Activated CD4-positive, alpha-beta memory T cell treated with anti-CD3 and anti-CD28 coated beads, Interleukin-2, amount 10 ng/mL, durations not matched to agents 7 days and 5 days (primary cell): ENCODE results near the gene EDAR. TPM values are rescaled to one million over a fixed set of nuclear protein-coding genes. Genes with fewer than 3 reads are reported as not detected.

Experiments used
- CTCF ChIA-PET: fragments of 350-600 bp; sonication (Branson Sonifier 250); formaldehyde crosslinking; loops from one replicate; lab custom pipeline; 2021; ENCODE audit warnings: antibody characterized with exemption, inconsistent platforms; lab: Charles Lee
- POLR2A ChIA-PET: fragments of 350-600 bp; sonication (Branson Sonifier 250); formaldehyde crosslinking; loops from one replicate; lab custom pipeline; 2021; ENCODE audit warnings: antibody characterized with exemption; lab: Charles Lee
- DNase-seq: peaks from one replicate; pipeline ENCODE4 v3.0.0-alpha.2; 2020
- H3K27ac Mint-ChIP-seq: one replicate; pipeline ENCODE4 v1.8.0; 2021; ENCODE audit warnings: mild to moderate bottlenecking, mixed read lengths
- H3K27me3 Mint-ChIP-seq: one replicate; pipeline ENCODE4 v1.8.0; 2021; ENCODE audit warnings: mixed read lengths
- H3K36me3 Mint-ChIP-seq: one replicate; pipeline ENCODE4 v1.8.0; 2021; ENCODE audit warnings: low read depth, mixed read lengths
- H3K4me1 Mint-ChIP-seq: one replicate; pipeline ENCODE4 v1.8.0; 2021; ENCODE audit warnings: mixed read lengths
- H3K4me3 Mint-ChIP-seq: one replicate; pipeline ENCODE4 v1.8.0; 2021; ENCODE audit warnings: mild to moderate bottlenecking, mixed read lengths
- H3K9me3 Mint-ChIP-seq: one replicate; pipeline ENCODE4 v1.8.0; 2021; ENCODE audit warnings: mixed read lengths
- total RNA-seq, 2 experiments: library from RNA; stranded (reverse); gene quantifications; one replicate each; pipeline ENCODE4 v1.2.3, GENCODE V29; 2021

EDAR gene
- total RNA-seq, 2 experiments from 2014 or later, result not detected

DNA sequence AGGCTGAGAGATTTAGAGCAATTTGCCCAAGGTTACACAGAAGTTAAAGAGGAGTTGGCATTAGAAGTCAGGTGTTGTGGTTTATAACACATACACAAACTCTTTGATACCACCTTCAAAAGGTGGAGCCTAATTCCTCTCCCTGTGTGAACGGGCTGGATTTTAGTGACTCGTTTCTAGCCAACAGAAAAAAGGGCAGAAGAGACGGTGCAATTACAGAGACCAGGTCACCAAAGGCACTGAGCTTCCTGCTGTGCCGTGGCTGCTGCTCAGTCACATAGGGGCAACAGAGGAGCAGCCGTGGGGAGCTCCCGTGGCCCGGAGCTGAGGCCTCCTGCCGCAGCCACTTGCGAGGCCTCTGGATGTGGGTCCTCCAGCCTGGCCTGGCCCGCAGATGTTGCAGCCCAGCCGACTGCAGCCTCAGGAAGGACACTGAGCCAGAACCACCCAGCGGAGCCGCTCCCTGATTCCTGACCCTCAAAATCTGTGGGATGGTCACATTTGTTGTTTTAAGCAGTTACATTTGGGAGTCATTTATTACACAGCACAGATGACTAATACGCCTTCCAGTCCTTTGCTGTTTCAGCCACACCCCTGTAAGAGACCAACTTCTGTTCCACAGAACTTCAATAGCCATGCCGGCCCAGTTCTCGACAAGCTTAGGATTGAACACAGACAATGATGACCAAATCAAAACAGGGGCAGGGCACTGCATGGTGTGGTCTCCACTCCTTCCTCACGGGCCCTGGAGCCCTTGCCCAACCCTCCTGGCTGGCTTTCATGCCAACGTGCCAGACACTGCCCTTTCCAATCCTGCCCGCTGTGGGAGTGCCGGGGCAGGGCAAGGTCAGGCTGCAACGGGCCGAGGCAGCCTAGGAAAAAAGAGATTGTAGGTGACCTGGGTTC, 17.1 kb downstream of the EDAR start:
- no peaks in the 10 kb centered on the region for H3K27me3 Mint-ChIP-seq
- CTCF ChIA-PET, result no interaction called here

DNA sequence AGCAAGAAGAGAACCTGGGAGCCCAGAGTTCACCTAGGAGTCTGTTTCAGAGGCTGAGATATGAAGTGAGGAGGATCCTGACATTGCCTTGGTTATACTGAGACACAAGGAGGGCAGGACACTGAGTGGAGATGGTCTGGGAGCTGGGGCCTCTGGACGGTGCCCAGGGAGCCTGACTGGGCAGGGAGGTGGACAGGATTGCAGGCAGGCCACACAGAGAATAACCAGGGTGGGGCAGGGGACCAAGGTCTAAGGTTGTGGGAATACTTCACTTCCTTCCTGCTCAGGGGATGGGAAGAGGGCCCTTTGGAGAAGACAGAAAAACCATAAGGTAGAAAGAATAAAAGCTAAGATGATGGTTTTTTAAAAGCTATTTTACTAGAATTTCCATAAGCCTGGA, 18.7 kb downstream of the EDAR start:
- DNase-seq, result no peak
- ChIA-PET CTCF (no interaction called here), POLR2A (no interaction called here)
- Mint-ChIP-seq H3K9me3 (no peaks in the 10 kb centered on the region), H3K4me1 (peaks cover 2% of the 10 kb centered on the region), H3K27ac (no peak overlapping the region), H3K27me3 (no peaks in the 10 kb centered on the region), H3K4me3 (no peak overlapping the region), H3K36me3 (no peaks in the 10 kb centered on the region)

More for the DNA sequence above, 17.1 kb downstream of the EDAR start:
- Mint-ChIP-seq H3K36me3 (no peaks in the 10 kb centered on the region), H3K4me1 (no peaks in the 10 kb centered on the region), H3K4me3 (no peak overlapping the region), H3K27ac (no peak overlapping the region), H3K9me3 (no peaks in the 10 kb centered on the region)
- DNase-seq, result no peak
- POLR2A ChIA-PET, result no interaction called here

- no peaks in the 10 kb centered on the region for H3K36me3 Mint-ChIP-seq
- no peak overlapping the region for H3K27ac Mint-ChIP-seq
- no peaks in the 10 kb centered on the region for H3K9me3 Mint-ChIP-seq
- ChIA-PET POLR2A (no interaction called here), CTCF (interaction anchor here (1.4 kb wide), 1 partner anchor 40 kb away, joined by 3 read pairs; no protein-coding TSS in a partner anchor)
- no peak overlapping the region for H3K4me3 Mint-ChIP-seq
- no peaks in the 10 kb centered on the region for H3K27me3 Mint-ChIP-seq
- H3K4me1 Mint-ChIP-seq, result peaks cover 2% of the 10 kb centered on the region
- DNase-seq, result no peak
These were observed 19.2 kb downstream of the EDAR start for GRCh38 chr2:108969856-108970255.

- H3K36me3 Mint-ChIP-seq, result no peaks in the 10 kb centered on the region
- no peak overlapping the region for H3K27ac Mint-ChIP-seq
- no peak overlapping the region for H3K4me3 Mint-ChIP-seq
- H3K9me3 Mint-ChIP-seq, result no peaks in the 10 kb centered on the region
- peaks cover 2% of the 10 kb centered on the region for H3K4me1 Mint-ChIP-seq
- ChIA-PET POLR2A (no interaction called here), CTCF (interaction anchor here (0.9 to 1.4 kb wide), 3 partner anchors 21 to 40 kb away, joined by 3 to 5 read pairs (median 4); no protein-coding TSS in a partner anchor)
- no peak for DNase-seq
- no peaks in the 10 kb centered on the region for H3K27me3 Mint-ChIP-seq
These were observed 20.4 kb downstream of the EDAR start for GRCh38 chr2:108968619-108969018.

DNA sequence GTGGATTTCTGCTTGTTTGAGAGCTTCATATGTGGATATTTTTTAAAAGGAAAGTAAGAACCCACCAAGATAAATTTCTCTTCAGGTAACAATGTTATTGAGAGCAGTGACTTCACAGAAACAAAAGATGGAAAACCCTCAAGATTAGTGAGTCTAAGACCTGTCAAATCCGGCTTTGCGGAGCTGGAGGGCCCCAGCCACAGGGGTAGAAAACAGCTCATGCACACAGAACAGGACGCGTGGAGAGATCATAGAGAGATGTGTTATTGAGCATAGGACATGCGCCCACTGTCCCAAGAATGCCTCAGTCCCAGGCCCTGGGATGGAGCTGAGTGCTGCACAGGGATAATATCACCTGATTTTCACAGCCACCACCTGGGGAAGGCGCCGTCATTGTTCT, 21.3 kb downstream of the EDAR start:
- H3K27ac Mint-ChIP-seq, result no peak overlapping the region
- H3K36me3 Mint-ChIP-seq, result no peaks in the 10 kb centered on the region
- peaks cover 2% of the 10 kb centered on the region for H3K4me1 Mint-ChIP-seq
- ChIA-PET POLR2A (no interaction called here), CTCF (interaction anchor here (0.9 kb wide), 1 partner anchor 39 kb away, joined by 4 read pairs; no protein-coding TSS in a partner anchor)
- H3K4me3 Mint-ChIP-seq, result no peak overlapping the region
- no peak for DNase-seq
- no peaks in the 10 kb centered on the region for H3K27me3 Mint-ChIP-seq
- H3K9me3 Mint-ChIP-seq, result no peaks in the 10 kb centered on the region

GRCh38 chr2:108965540-108966289, 23.3 kb downstream of the EDAR start:
- Mint-ChIP-seq H3K4me1 (peaks cover 2% of the 10 kb centered on the region), H3K4me3 (no peak overlapping the region), H3K27ac (no peak overlapping the region), H3K9me3 (no peaks in the 10 kb centered on the region), H3K27me3 (no peaks in the 10 kb centered on the region), H3K36me3 (no peaks in the 10 kb centered on the region)
- DNase-seq, result no peak
- ChIA-PET POLR2A (no interaction called here), CTCF (interaction anchor here (0.6 kb wide), 1 partner anchor 201 kb away, joined by 3 read pairs; no protein-coding TSS in a partner anchor)

- Mint-ChIP-seq H3K4me1 (peaks cover 2% of the 10 kb centered on the region), H3K9me3 (no peaks in the 10 kb centered on the region), H3K27ac (no peak overlapping the region), H3K4me3 (no peak overlapping the region), H3K36me3 (no peaks in the 10 kb centered on the region), H3K27me3 (no peaks in the 10 kb centered on the region)
- ChIA-PET CTCF (no interaction called here), POLR2A (no interaction called here)
- DNase-seq, result no peak
These were observed 26.0 kb downstream of the EDAR start for GRCh38 chr2:108963057-108963456.

- ChIA-PET POLR2A (no interaction called here), CTCF (no interaction called here)
- no peaks in the 10 kb centered on the region for H3K36me3 Mint-ChIP-seq
- H3K27me3 Mint-ChIP-seq, result no peaks in the 10 kb centered on the region
- H3K27ac Mint-ChIP-seq, result no peak overlapping the region
- peaks cover 2% of the 10 kb centered on the region for H3K4me1 Mint-ChIP-seq
- no peak for DNase-seq
- H3K4me3 Mint-ChIP-seq, result no peak overlapping the region
- no peaks in the 10 kb centered on the region for H3K9me3 Mint-ChIP-seq
These were observed 27.2 kb downstream of the EDAR start for GRCh38 chr2:108961796-108962195.

DNA sequence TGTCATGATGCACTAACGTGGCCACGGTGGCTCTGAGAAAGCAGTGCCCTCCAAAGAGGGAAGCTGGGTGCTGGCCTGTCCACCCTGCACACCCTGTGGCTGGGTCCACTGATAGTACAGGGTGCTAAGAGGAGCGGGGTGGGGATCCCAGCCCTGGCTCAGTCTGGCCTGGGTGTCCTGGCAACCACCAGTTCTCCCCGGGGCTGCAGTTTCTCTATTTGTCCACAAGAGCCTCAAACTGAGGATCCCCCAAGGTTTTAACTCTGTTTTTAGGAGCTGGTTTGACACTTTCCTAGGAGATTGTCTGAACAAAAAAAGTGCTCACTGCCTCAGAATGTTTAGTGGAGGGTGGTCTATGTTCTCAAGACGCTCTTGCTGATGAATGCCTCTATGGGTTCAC, 29.0 kb downstream of the EDAR start:
- ChIA-PET CTCF (no interaction called here), POLR2A (no interaction called here)
- no peaks in the 10 kb centered on the region for H3K27me3 Mint-ChIP-seq
- DNase-seq, result no peak
- H3K4me1 Mint-ChIP-seq, result no peaks in the 10 kb centered on the region
- H3K9me3 Mint-ChIP-seq, result no peaks in the 10 kb centered on the region
- no peak overlapping the region for H3K27ac Mint-ChIP-seq
- H3K36me3 Mint-ChIP-seq, result no peaks in the 10 kb centered on the region
- no peak overlapping the region for H3K4me3 Mint-ChIP-seq

- no peaks in the 10 kb centered on the region for H3K4me1 Mint-ChIP-seq
- H3K36me3 Mint-ChIP-seq, result no peaks in the 10 kb centered on the region
- H3K27me3 Mint-ChIP-seq, result no peaks in the 10 kb centered on the region
- H3K27ac Mint-ChIP-seq, result no peak overlapping the region
- no peaks in the 10 kb centered on the region for H3K9me3 Mint-ChIP-seq
- CTCF ChIA-PET, result no interaction called here
- POLR2A ChIA-PET, result no interaction called here
- no peak overlapping the region for H3K4me3 Mint-ChIP-seq
- DNase-seq, result no peak
These were observed 29.6 kb downstream of the EDAR start for GRCh38 chr2:108959401-108959800.

GRCh38 chr2:108958632-108959341, 30.2 kb downstream of the EDAR start:
- Mint-ChIP-seq H3K27me3 (no peaks in the 10 kb centered on the region), H3K4me3 (no peak overlapping the region), H3K27ac (no peak overlapping the region), H3K36me3 (no peaks in the 10 kb centered on the region), H3K4me1 (no peaks in the 10 kb centered on the region), H3K9me3 (no peaks in the 10 kb centered on the region)
- DNase-seq, result no peak
- CTCF ChIA-PET, result no interaction called here
- POLR2A ChIA-PET, result no interaction called here

GRCh38 chr2:108958002-108958401, 31.0 kb downstream of the EDAR start:
- no peaks in the 10 kb centered on the region for H3K36me3 Mint-ChIP-seq
- ChIA-PET POLR2A (no interaction called here), CTCF (no interaction called here)
- H3K4me1 Mint-ChIP-seq, result no peaks in the 10 kb centered on the region
- H3K9me3 Mint-ChIP-seq, result no peaks in the 10 kb centered on the region
- no peak overlapping the region for H3K4me3 Mint-ChIP-seq
- no peak overlapping the region for H3K27ac Mint-ChIP-seq
- H3K27me3 Mint-ChIP-seq, result no peaks in the 10 kb centered on the region
- DNase-seq, result no peak

- DNase-seq, result no peak
- CTCF ChIA-PET, result no interaction called here
- Mint-ChIP-seq H3K4me1 (no peaks in the 10 kb centered on the region), H3K9me3 (no peaks in the 10 kb centered on the region), H3K27me3 (no peaks in the 10 kb centered on the region), H3K4me3 (no peak overlapping the region), H3K36me3 (no peaks in the 10 kb centered on the region), H3K27ac (no peak overlapping the region)
- POLR2A ChIA-PET, result no interaction called here
These were observed 32.6 kb downstream of the EDAR start for GRCh38 chr2:108956375-108956774.
